OCI-LY7 (cell line): ENCODE results near the gene HAGHL. TPM values are rescaled to one million over a fixed set of nuclear protein-coding genes. Genes with fewer than 3 reads are reported as not detected.

Experiments
- BruUV-seq: library from RNA; stranded (reverse); fragments of 400-500 nt; replicated peaks from 2 replicates; lab custom pipeline; 2021; lab: Mats Ljungman, UMichigan
- CTCF ChIA-PET: fragments of 300-600 bp; sonication (Branson Sonifier 250); formaldehyde crosslinking; loops from one replicate; lab custom pipeline; 2022; ENCODE audit warnings: antibody characterized with exemption; ENCODE audit not compliant: unreplicated experiment; lab: Charles Lee
- POLR2A ChIA-PET: fragments of 300-600 bp; sonication (Branson Sonifier 250); formaldehyde crosslinking; loops from one replicate; lab custom pipeline; 2022; ENCODE audit warnings: antibody characterized with exemption; lab: Charles Lee
- DNase-seq: peaks from one replicate; pipeline ENCODE4 v3.0.0-alpha.2; 2015; ENCODE audit warnings: low spot score
- H2AFZ ChIP-seq: fragments of 200-600 bp; sonication (generic), shearing (Covaris generic); 2 replicates; pipeline ENCODE4 v1.6.1; 2014; ENCODE audit warnings: mild to moderate bottlenecking, antibody characterized with exemption, low read length, moderate library complexity
- H3K27ac ChIP-seq: fragments of 200-600 bp; sonication (generic); 2 replicates; pipeline ENCODE4 v1.5.1; 2014; ENCODE audit warnings: mixed run types, low read depth, mild to moderate bottlenecking, moderate library complexity, low read length, inconsistent platforms; ENCODE audit not compliant: poor library complexity, severe bottlenecking
- H3K36me3 ChIP-seq: fragments of 200-600 bp; sonication (generic); 2 replicates; pipeline ENCODE4 v1.6.1; 2014; ENCODE audit warnings: mild to moderate bottlenecking, antibody characterized with exemption, low read length, moderate library complexity, mixed read lengths; ENCODE audit not compliant: insufficient read depth
- H3K4me1 ChIP-seq: fragments of 200-600 bp; sonication (generic); 2 replicates; pipeline ENCODE4 v1.5.1; 2014; ENCODE audit warnings: mild to moderate bottlenecking, low read length; ENCODE audit not compliant: insufficient read depth, poor library complexity, severe bottlenecking
- H3K4me2 ChIP-seq: fragments of 200-600 bp; sonication (generic); 2 replicates; pipeline ENCODE4 v1.6.1; 2014; ENCODE audit warnings: mild to moderate bottlenecking, low read length
- H3K4me3 ChIP-seq: fragments of 200-600 bp; sonication (generic); 2 replicates; pipeline ENCODE4 v1.5.1; 2014; ENCODE audit warnings: mild to moderate bottlenecking, low read depth, low read length; ENCODE audit not compliant: poor library complexity, severe bottlenecking
- H3K79me2 ChIP-seq: fragments of 200-600 bp; sonication (generic); 2 replicates; pipeline ENCODE4 v1.6.1; 2016; ENCODE audit warnings: low read depth, mild to moderate bottlenecking, low read length, moderate library complexity, mixed read lengths; ENCODE audit not compliant: insufficient read depth
- H3K9me2 ChIP-seq: fragments of 200-600 bp; sonication (generic); 2 replicates; pipeline ENCODE4 v1.6.1; 2016; ENCODE audit warnings: mild to moderate bottlenecking, low read length, mixed read lengths; ENCODE audit not compliant: insufficient read depth
- H3K9me3 ChIP-seq: fragments of 200-600 bp; sonication (generic); 2 replicates; pipeline ENCODE4 v1.6.1; 2014; ENCODE audit warnings: mild to moderate bottlenecking, mixed run types, low read length, mixed read lengths
- H4K20me1 ChIP-seq: fragments of 200-600 bp; sonication (generic); 2 replicates; pipeline ENCODE4 v1.6.1; 2014; ENCODE audit warnings: mild to moderate bottlenecking, antibody characterized with exemption, low read length, moderate library complexity, mixed read lengths; ENCODE audit not compliant: insufficient read depth
- CTCF ChIP-seq: fragments of 200-600 bp; sonication (generic); conservative IDR thresholded peaks from 2 replicates; pipeline ENCODE4 v1.5.1; 2014; ENCODE audit warnings: mild to moderate bottlenecking, antibody characterized with exemption, low read length, moderate library complexity, mixed read lengths
- EZH2phosphoT487 ChIP-seq: fragments of 200-600 bp; sonication (generic); IDR thresholded peaks from 2 replicates; pipeline ENCODE4 v1.6.1; 2018; ENCODE audit warnings: low read depth, borderline replicate concordance, mild to moderate bottlenecking, mixed run types, antibody characterized with exemption, low read length, moderate library complexity, mixed read lengths
- intact Hi-C: fragments of 100-400 bp; cut with micrococcal nuclease; formaldehyde crosslinking; loops from one replicate; pipeline ENCODE4 v1.10.0; 2022; ENCODE audit not compliant: unreplicated experiment
- total RNA-seq, 2 experiments: library from RNA; depleted of rRNA in 1 of 2; stranded (reverse); fragments of >200 nt in 1 of 2; shearing (Covaris generic) in 1 of 2; gene quantifications; 2 replicates each; pipeline ENCODE4 v1.2.3, GENCODE V29; 2014 to 2022

The HAGHL gene
- total RNA-seq, 2 experiments from 2014 or later, result 30.8 to 57.9 TPM

GRCh38 chr16:680967-681745 is 45.8 kb upstream of the HAGHL start:
- no TSS peak for BruUV-seq
- H3K79me2 ChIP-seq, result peaks cover 25% of the 10 kb centered on the region; the same call in 1 of the 2 replicates
- POLR2A ChIA-PET, result no interaction called here
- peaks cover 35% of the 10 kb centered on the region for H3K36me3 ChIP-seq
- H4K20me1 ChIP-seq, result peaks cover 5% of the 10 kb centered on the region; the same call in 1 of the 2 replicates
- H3K4me3 ChIP-seq, result peak overlapping the region; percentile 82
- TF ChIP-seq CTCF (peak; percentile 47; the same call in 1 of the 2 replicates), EZH2phosphoT487 (no peak)
- H3K9me2 ChIP-seq, result no peaks in the 10 kb centered on the region
- intact Hi-C loops, result loop anchor here (5.0 kb wide), 1 partner anchor 41 kb away; the partner anchor contains the start of gene ANTKMT
- H3K4me1 ChIP-seq, result peaks cover 40% of the 10 kb centered on the region
- no peaks in the 10 kb centered on the region for H3K9me3 ChIP-seq
- DNase-seq, result peak; percentile 58
- H3K4me2 ChIP-seq, result peak overlapping the region; percentile 88
- CTCF ChIA-PET, result interaction anchor here (0.6 to 1.0 kb wide), 2 partner anchors 9 to 92 kb away, joined by 3 to 4 read pairs; partner anchors contain the start of gene WDR24
- peak overlapping the region; percentile 63 for H3K27ac ChIP-seq
- H2AFZ ChIP-seq, result no peak overlapping the region

GRCh38 chr16:681746-682427 is 45.0 kb upstream of the HAGHL start:
- DNase-seq, result no peak
- H3K9me2 ChIP-seq, result no peaks in the 10 kb centered on the region
- no peaks in the 10 kb centered on the region for H3K9me3 ChIP-seq
- H3K4me2 ChIP-seq, result peak overlapping the region; percentile 88
- ChIA-PET POLR2A (no interaction called here), CTCF (interaction anchor here (0.6 kb wide), 1 partner anchor 93 kb away, joined by 3 read pairs; no protein-coding TSS in a partner anchor)
- H3K79me2 ChIP-seq, result peaks cover 25% of the 10 kb centered on the region; the same call in 1 of the 2 replicates
- H3K4me3 ChIP-seq, result peak overlapping the region; percentile 82
- peaks cover 40% of the 10 kb centered on the region for H3K4me1 ChIP-seq
- peaks cover 5% of the 10 kb centered on the region; the same call in 1 of the 2 replicates for H4K20me1 ChIP-seq
- no peak overlapping the region for H2AFZ ChIP-seq
- no peak overlapping the region for H3K27ac ChIP-seq
- TSS peak; percentile 95 for BruUV-seq
- peaks cover 42% of the 10 kb centered on the region for H3K36me3 ChIP-seq
- TF ChIP-seq CTCF, result no peak
- TF ChIP-seq EZH2phosphoT487, result no peak
- intact Hi-C loops, result loop anchor here (5.0 kb wide), 1 partner anchor 40 kb away; the partner anchor contains the start of gene ANTKMT
